AG04450 (cell line): ENCODE measurements around the gene MISP3. TPM values are rescaled to one million over a fixed set of nuclear protein-coding genes. Genes with fewer than 3 reads are reported as not detected.

Experiments
- CTCF ChIA-PET: fragments of 300-600, 350-600 bp; formaldehyde crosslinking; extraction: SDS; loops from one replicate; lab custom pipeline; 2022; ENCODE audit warnings: antibody characterized with exemption, inconsistent platforms; lab: Charles Lee
- POLR2A ChIA-PET: fragments of 350-600 bp; formaldehyde crosslinking; extraction: SDS; loops from one replicate; lab custom pipeline; 2021; ENCODE audit warnings: antibody characterized with exemption, inconsistent platforms; lab: Yijun Ruan, JAX
- DNase-seq: peaks from one replicate; pipeline ENCODE4 v3.0.0-alpha.2; 2011; ENCODE audit warnings: low read depth, low spot score
- H3K27ac ChIP-seq: one replicate; pipeline ENCODE4 v1.5.1; 2012; ENCODE audit warnings: low read depth, low read length, control low read depth
- H3K27me3 ChIP-seq: one replicate; pipeline ENCODE4 v1.6.0; 2012; ENCODE audit warnings: low read length; ENCODE audit not compliant: control insufficient read depth, insufficient read depth
- H3K4me3 ChIP-seq: 2 replicates; pipeline ENCODE4 v1.5.1; 2011; ENCODE audit warnings: mild to moderate bottlenecking, low read depth, low read length, control low read depth
- H3K9me3 ChIP-seq: 2 replicates; pipeline ENCODE4 v1.5.1; 2012; ENCODE audit warnings: low read length; ENCODE audit not compliant: control insufficient read depth, insufficient read depth
- CTCF ChIP-seq: IDR thresholded peaks from 2 replicates; pipeline ENCODE4 v1.5.1; 2011; ENCODE audit warnings: low read depth, low read length, control low read depth, inconsistent platforms
- polyA plus RNA-seq: library from polyadenylated mRNA; depleted of rRNA; stranded (reverse); fragments of >200 nt; gene quantifications from 2 replicates; pipeline ENCODE4 v1.2.3, GENCODE V29; 2011

Gene MISP3
- polyA plus RNA-seq, 1 experiment: 0.27 TPM

DNA sequence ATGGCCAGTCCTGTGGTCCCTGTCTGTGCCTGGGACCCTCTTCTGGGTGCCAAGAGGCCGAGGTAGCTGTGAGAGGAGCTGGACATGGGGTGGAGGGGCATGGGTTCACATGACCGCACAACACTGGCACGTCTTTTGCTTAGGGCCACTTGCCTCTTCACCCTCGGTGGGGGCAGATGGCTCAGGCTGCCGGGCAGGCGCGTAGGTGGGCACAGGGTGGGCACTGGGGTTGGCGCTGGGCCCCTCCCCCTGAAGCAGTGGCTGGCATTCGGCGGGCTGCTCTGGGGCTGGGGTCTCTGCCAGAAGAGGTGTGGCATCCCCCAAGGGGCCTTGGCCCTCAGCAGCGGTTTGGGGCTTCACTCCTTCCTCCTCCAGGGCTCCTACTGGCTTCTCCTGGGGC, 19.1 kb upstream of the MISP3 start:
- TF ChIP-seq CTCF: no peak
- Histone ChIP-seq H3K4me3 (no peak overlapping the region), H3K9me3 (peaks cover 8% of the 10 kb centered on the region), H3K27ac (no peak overlapping the region), H3K27me3 (peaks cover 4% of the 10 kb centered on the region)
- no peak for DNase-seq
- POLR2A ChIA-PET: no interaction called here
- CTCF ChIA-PET: interaction anchor here (0.9 to 1.2 kb wide), 6 partner anchors 8 to 62 kb away, joined by 3 to 4 read pairs (median 3); partner anchors contain the start of genes IL27RA and PALM3

- H3K27me3 ChIP-seq: peaks cover 5% of the 10 kb centered on the region
- ChIA-PET CTCF (interaction anchor here (1.0 to 1.2 kb wide), 2 partner anchors 21 to 22 kb away, joined by 3 to 4 read pairs; partner anchors contain the start of gene IL27RA), POLR2A (interaction anchor here (0.5 kb wide), 1 partner anchor 99 kb away, joined by 4 read pairs; no protein-coding TSS in a partner anchor)
- no peak overlapping the region for H3K4me3 ChIP-seq
- H3K27ac ChIP-seq: no peak overlapping the region
- peaks cover 6% of the 10 kb centered on the region for H3K9me3 ChIP-seq
- no peak for DNase-seq
- no peak for TF ChIP-seq CTCF
Observed at GRCh38 chr19:14054099-14054498, 18.5 kb upstream of the MISP3 start.

DNA sequence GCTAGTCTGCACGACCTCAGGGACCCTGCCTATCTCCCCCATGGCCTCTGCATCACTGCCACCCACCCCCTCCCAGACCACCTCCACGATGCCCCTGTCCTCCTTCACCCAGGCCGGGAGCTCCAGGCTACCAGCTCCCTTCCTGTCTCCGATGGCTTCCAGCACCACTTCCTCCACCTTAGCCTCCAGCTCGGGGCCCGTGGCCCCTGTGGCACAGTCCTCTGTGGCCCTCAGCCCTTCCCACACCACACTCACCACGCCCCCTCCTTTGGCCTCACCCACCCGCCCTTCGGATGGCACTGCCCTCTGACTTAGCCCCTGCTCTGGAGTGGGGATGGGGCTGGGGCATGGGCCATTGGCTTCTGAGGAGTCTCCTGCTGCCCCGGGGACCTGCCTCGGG, 17.9 kb upstream of the MISP3 start:
- no peak for TF ChIP-seq CTCF
- H3K27ac ChIP-seq: no peak overlapping the region
- no peak for DNase-seq
- H3K9me3 ChIP-seq: peaks cover 6% of the 10 kb centered on the region
- no peak overlapping the region for H3K4me3 ChIP-seq
- CTCF ChIA-PET: interaction anchor here (1.2 kb wide), 1 partner anchor 23 kb away, joined by 4 read pairs; the partner anchor contains the start of gene IL27RA
- POLR2A ChIA-PET: interaction anchor here (0.5 to 0.6 kb wide), 2 partner anchors 23 to 98 kb away, joined by 3 to 4 read pairs; partner anchors contain the start of gene IL27RA
- H3K27me3 ChIP-seq: peaks cover 11% of the 10 kb centered on the region

DNA sequence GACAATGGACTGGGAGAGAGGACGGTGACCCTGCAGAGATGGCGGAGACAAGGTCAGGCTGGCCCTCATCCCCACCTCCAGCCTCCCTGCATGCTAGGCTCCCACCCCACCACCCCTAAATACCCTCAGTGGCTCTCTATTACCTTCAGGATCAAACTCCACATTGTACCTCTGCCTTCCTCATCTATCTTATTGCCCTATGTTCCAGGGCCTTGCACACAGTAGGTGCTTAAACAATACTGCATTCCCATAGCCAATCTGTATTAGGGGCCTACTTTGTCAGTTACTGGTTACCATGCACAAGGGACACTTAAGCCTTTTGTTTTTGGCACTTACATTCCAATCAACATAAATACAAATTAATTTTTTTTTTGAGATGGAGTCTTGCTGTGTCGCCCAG, 17.2 kb upstream of the MISP3 start:
- no peak for DNase-seq

More for the DNA sequence above, 17.2 kb upstream of the MISP3 start:
- no peak for TF ChIP-seq CTCF
- H3K27me3 ChIP-seq: peaks cover 14% of the 10 kb centered on the region
- CTCF ChIA-PET: interaction anchor here (1.3 kb wide), 1 partner anchor 16 kb away, joined by 3 read pairs; no protein-coding TSS in a partner anchor
- H3K9me3 ChIP-seq: peaks cover 6% of the 10 kb centered on the region
- H3K27ac ChIP-seq: no peak overlapping the region
- POLR2A ChIA-PET: no interaction called here
- no peak overlapping the region for H3K4me3 ChIP-seq
